IMR-90 (cell line): ENCODE data around the gene PEAK1. TPM values are rescaled to one million over a fixed set of nuclear protein-coding genes. Genes with fewer than 3 reads are reported as not detected.

ENCODE experiments used
- ATAC-seq: fragments of 200-7000 bp; cut with Tn5 transposase; 2 replicates; pipeline ENCODE4 v1.9.1; 2020; ENCODE audit warnings: low read depth, mild to moderate bottlenecking, moderate library complexity
- BruUV-seq: library from RNA; stranded (reverse); fragments of 400-500 nt; replicated peaks from 2 replicates; lab custom pipeline; 2021; lab: Mats Ljungman, UMichigan
- CTCF ChIA-PET: fragments of 300-600 bp; formaldehyde crosslinking; extraction: SDS; loops from one replicate; lab custom pipeline; 2021; ENCODE audit warnings: antibody characterized with exemption; lab: Yijun Ruan, JAX
- POLR2A ChIA-PET: fragments of 300-600 bp; sonication (Branson Sonifier 250); formaldehyde crosslinking; loops from one replicate; lab custom pipeline; 2022; ENCODE audit warnings: antibody characterized with exemption; ENCODE audit not compliant: unreplicated experiment; lab: Charles Lee
- DNase-seq: peaks from one replicate; pipeline ENCODE4 v3.0.0; 2013
- H2AFZ ChIP-seq: replicated peaks from 2 replicates; pipeline ENCODE3; 2013; ENCODE audit warnings: low read length, mild to moderate bottlenecking; ENCODE audit not compliant: poor library complexity
- H2AK5ac ChIP-seq: 2 replicates; pipeline ENCODE4 v1.6.1; 2013; ENCODE audit warnings: low read depth, low read length, inconsistent platforms
- H2AK9ac ChIP-seq: replicated peaks from 2 replicates; pipeline ENCODE3; 2013; ENCODE audit warnings: mild to moderate bottlenecking, low read depth, low read length, moderate library complexity; ENCODE audit not compliant: poor library complexity
- H2BK120ac ChIP-seq: 2 replicates; pipeline ENCODE4 v1.6.1; 2013; ENCODE audit warnings: low read depth, low read length, inconsistent platforms
- H2BK15ac ChIP-seq: 3 replicates; pipeline ENCODE4 v1.6.1; 2013; ENCODE audit warnings: low read depth, low read length, inconsistent platforms
- H2BK20ac ChIP-seq: 2 replicates; pipeline ENCODE4 v1.6.1; 2013; ENCODE audit warnings: low read depth, mild to moderate bottlenecking, inconsistent platforms, low read length, moderate library complexity
- H2BK5ac ChIP-seq: 2 replicates; pipeline ENCODE4 v1.6.1; 2013; ENCODE audit warnings: mild to moderate bottlenecking, low read depth, low read length, inconsistent platforms; ENCODE audit not compliant: poor library complexity, severe bottlenecking
- H3K14ac ChIP-seq: replicated peaks from 2 replicates; pipeline ENCODE4 v1.6.1; 2013; ENCODE audit warnings: low read depth, low read length, inconsistent platforms
- H3K18ac ChIP-seq: 2 replicates; pipeline ENCODE4 v1.6.1; 2013; ENCODE audit warnings: low read depth, low read length, control low read depth
- H3K23ac ChIP-seq: 2 replicates; pipeline ENCODE4 v1.6.1; 2013; ENCODE audit warnings: low read depth, low read length, inconsistent platforms
- H3K27ac ChIP-seq: 2 replicates; pipeline ENCODE4 v1.5.1; 2013; ENCODE audit warnings: mild to moderate bottlenecking, control low read depth, low read length; ENCODE audit not compliant: insufficient read depth
- H3K27me3 ChIP-seq: 2 replicates; pipeline ENCODE4 v1.6.1; 2013; ENCODE audit warnings: low read length; ENCODE audit not compliant: control insufficient read depth, insufficient read depth
- H3K36me3 ChIP-seq: 2 replicates; pipeline ENCODE4 v1.6.1; 2013; ENCODE audit warnings: low read length, mixed read lengths; ENCODE audit not compliant: control insufficient read depth, insufficient read depth
- H3K4ac ChIP-seq: 2 replicates; pipeline ENCODE4 v1.6.1; 2013; ENCODE audit warnings: low read depth, low read length, inconsistent platforms
- H3K4me1 ChIP-seq: 2 replicates; pipeline ENCODE4 v1.6.1; 2013; ENCODE audit warnings: low read length, mixed read lengths; ENCODE audit not compliant: control insufficient read depth, insufficient read depth
- H3K4me2 ChIP-seq: 2 replicates; pipeline ENCODE4 v1.6.1; 2013; ENCODE audit warnings: low read depth, mild to moderate bottlenecking, control low read depth, low read length, moderate library complexity
- H3K4me3 ChIP-seq: 2 replicates; pipeline ENCODE4 v1.5.1; 2013; ENCODE audit warnings: low read depth, mild to moderate bottlenecking, control low read depth, low read length, moderate library complexity; ENCODE audit not compliant: insufficient read depth
- H3K56ac ChIP-seq: 2 replicates; pipeline ENCODE4 v1.6.1; 2013; ENCODE audit warnings: low read length, inconsistent platforms; ENCODE audit not compliant: insufficient read depth; ENCODE audit errors: extremely low read depth
- H3K79me1 ChIP-seq, 2 experiments: 2 replicates each; pipeline ENCODE4 v1.6.1; 2013; ENCODE audit warnings: low read length in 2 of 2, inconsistent platforms in 1 of 2, low read depth in 1 of 2
- H3K9ac ChIP-seq: 2 replicates; pipeline ENCODE4 v1.6.1; 2013; ENCODE audit warnings: low read depth, low read length, control low read depth
- H3K9me1 ChIP-seq: 2 replicates; pipeline ENCODE4 v1.6.1; 2013; ENCODE audit warnings: low read length, inconsistent platforms; ENCODE audit not compliant: insufficient read depth
- H3K9me3 ChIP-seq: 2 replicates; pipeline ENCODE4 v1.6.1; 2013; ENCODE audit warnings: low read length; ENCODE audit not compliant: control insufficient read depth, insufficient read depth
- H4K20me1 ChIP-seq: 2 replicates; pipeline ENCODE4 v1.6.1; 2013; ENCODE audit warnings: low read length, inconsistent platforms; ENCODE audit not compliant: insufficient read depth
- H4K5ac ChIP-seq: 2 replicates; pipeline ENCODE4 v1.6.1; 2013; ENCODE audit warnings: mild to moderate bottlenecking, low read depth, low read length, control low read depth
- H4K8ac ChIP-seq, 2 experiments: 2 replicates each; pipeline ENCODE4 v1.6.1; 2013; ENCODE audit warnings: low read depth in 2 of 2, low read length in 2 of 2, control low read depth in 1 of 2, inconsistent platforms in 1 of 2
- H4K91ac ChIP-seq: 2 replicates; pipeline ENCODE4 v1.6.1; 2013; ENCODE audit warnings: low read depth, low read length, inconsistent platforms; ENCODE audit not compliant: insufficient read depth
- BHLHE40 ChIP-seq: fragments of 150-350 bp; IDR thresholded peaks from 2 replicates; pipeline ENCODE4 v1.6.1; 2016; ENCODE audit warnings: mild to moderate bottlenecking, low read depth, low read length
- FOS ChIP-seq: fragments of 150-350 bp; IDR thresholded peaks from 2 replicates; pipeline ENCODE4 v1.6.1; 2016; ENCODE audit warnings: low read depth, low read length
- MAFK ChIP-seq: IDR thresholded peaks from 2 replicates; pipeline ENCODE4 v1.6.1; 2012; ENCODE audit warnings: low read depth, low read length, improper control_type of control experiment
- MXI1 ChIP-seq: IDR thresholded peaks from 2 replicates; pipeline ENCODE4 v1.6.1; 2012; ENCODE audit warnings: low read depth, mild to moderate bottlenecking, low read length, moderate library complexity, borderline replicate concordance
- WGBS, 2 experiments: methylation state at CpG; one replicate each; pipeline versions ENCODE4 v1.1.5 to v1.1.7; 2013; ENCODE audit warnings: missing lambda C conversion rate in 2 of 2; ENCODE audit not compliant: insufficient read length in 1 of 2; ENCODE audit errors: extremely low coverage in 2 of 2; 5-methylcytosine and 5-hydroxymethylcytosine counted together
- dilution Hi-C: fragments of 300-500 bp; cut with HindIII; formaldehyde crosslinking; loops from one replicate; pipeline ENCODE4 v1.14.3; 2018; ENCODE audit warnings: low sequenced_read_pairs; ENCODE audit not compliant: unreplicated experiment
- in situ Hi-C: fragments of 300-500 bp; cut with MboI; formaldehyde crosslinking; loops from 3 replicates; pipeline ENCODE4 v1.14.3; 2019; ENCODE audit warnings: low sequenced_read_pairs, inconsistent platforms, mixed read lengths
- intact Hi-C: fragments of 100-400 bp; cut with micrococcal nuclease; formaldehyde crosslinking; loops from 2 replicates; pipeline ENCODE4 v1.10.0; 2022
- polyA plus RNA-seq, 3 experiments: library from polyadenylated mRNA; depleted of rRNA; stranded (reverse); fragments of >200 nt; gene quantifications; 2 replicates each; pipeline ENCODE4 v1.2.3, GENCODE V29; 2012; ENCODE audit warnings: low replicate concordance in 1 of 3
- total RNA-seq: library from RNA; depleted of rRNA; stranded (reverse); fragments of >200 nt; gene quantifications from 2 replicates; pipeline ENCODE4 v1.2.3, GENCODE V29; 2012

Gene PEAK1
- total and polyA plus RNA-seq, 2 of the 4 experiments (the other 2 are of a cell fraction), result 21.5 to 43.9 TPM

DNA sequence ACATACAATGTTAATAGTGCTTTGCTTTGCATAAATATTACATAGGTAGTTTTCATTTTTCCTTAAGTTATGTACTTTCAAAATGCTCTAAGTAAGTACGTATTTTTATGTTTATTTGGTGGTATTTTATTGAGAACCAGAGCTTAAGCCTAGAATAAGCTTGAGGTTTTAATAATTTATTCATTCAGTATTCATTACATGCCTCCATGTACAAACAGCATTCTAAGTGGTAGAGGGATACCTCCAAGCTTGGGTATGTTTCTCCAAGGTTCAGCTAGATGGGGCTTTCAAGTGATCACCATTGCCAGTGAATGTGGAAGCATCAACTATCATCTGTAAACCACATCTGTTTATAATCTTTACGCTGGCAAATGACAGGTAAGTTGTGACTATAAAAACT, 52.3 kb downstream of the PEAK1 start:
- no peak overlapping the region for H2AK5ac ChIP-seq
- dilution Hi-C loops, result no loop called here
- no peaks in the 10 kb centered on the region for H3K9me3 ChIP-seq
- in situ Hi-C loops, result no loop called here
- H3K4me2 ChIP-seq, result no peak overlapping the region
- H3K27ac ChIP-seq, result no peak overlapping the region
- H4K8ac ChIP-seq, result no peak overlapping the region
- no peak overlapping the region for H2BK5ac ChIP-seq
- no peak overlapping the region for H2AK9ac ChIP-seq
- peaks cover 4% of the 10 kb centered on the region; the same call in 1 of the 2 replicates for H3K9me1 ChIP-seq
- H4K5ac ChIP-seq, result no peak overlapping the region
- ChIA-PET CTCF (no interaction called here), POLR2A (no interaction called here)
- H3K4me1 ChIP-seq, result no peaks in the 10 kb centered on the region
- no peak overlapping the region for H3K9ac ChIP-seq
- no peak overlapping the region for H2BK20ac ChIP-seq
- ATAC-seq (no peak), DNase-seq (no peak)
- no peak overlapping the region for H2AFZ ChIP-seq
- peaks cover 69% of the 10 kb centered on the region for H4K20me1 ChIP-seq
- no peak overlapping the region for H3K4me3 ChIP-seq
- H4K91ac ChIP-seq, result no peak overlapping the region
- no peak overlapping the region for H3K18ac ChIP-seq
- no peaks in the 10 kb centered on the region for H3K27me3 ChIP-seq
- no peak overlapping the region for H3K14ac ChIP-seq
- intact Hi-C loops, result no loop called here
- H3K23ac ChIP-seq, result no peak overlapping the region
- no TSS peak for BruUV-seq
- no peak overlapping the region for H3K4ac ChIP-seq
- H2BK120ac ChIP-seq, result no peak overlapping the region
- TF ChIP-seq MAFK (no peak), FOS (no peak), BHLHE40 (no peak), MXI1 (no peak)
- no CpG with 5 or more reads among the region's 2 CpGs for WGBS, 2 experiments
- H3K36me3 ChIP-seq, result peaks cover 4% of the 10 kb centered on the region
- no peak overlapping the region for H2BK15ac ChIP-seq
- H3K56ac ChIP-seq, result no peak overlapping the region
- peaks cover 21 to 71% of the 10 kb centered on the region in 2 experiments for H3K79me1 ChIP-seq
